ENCODE results near the gene OXNAD1.
"Not testable (repeated sequence)": the region's sequence is repeated elsewhere in the genome, so short reads cannot be mapped to it uniquely, and the experiment has no call there.

The OXNAD1 gene

DNA sequence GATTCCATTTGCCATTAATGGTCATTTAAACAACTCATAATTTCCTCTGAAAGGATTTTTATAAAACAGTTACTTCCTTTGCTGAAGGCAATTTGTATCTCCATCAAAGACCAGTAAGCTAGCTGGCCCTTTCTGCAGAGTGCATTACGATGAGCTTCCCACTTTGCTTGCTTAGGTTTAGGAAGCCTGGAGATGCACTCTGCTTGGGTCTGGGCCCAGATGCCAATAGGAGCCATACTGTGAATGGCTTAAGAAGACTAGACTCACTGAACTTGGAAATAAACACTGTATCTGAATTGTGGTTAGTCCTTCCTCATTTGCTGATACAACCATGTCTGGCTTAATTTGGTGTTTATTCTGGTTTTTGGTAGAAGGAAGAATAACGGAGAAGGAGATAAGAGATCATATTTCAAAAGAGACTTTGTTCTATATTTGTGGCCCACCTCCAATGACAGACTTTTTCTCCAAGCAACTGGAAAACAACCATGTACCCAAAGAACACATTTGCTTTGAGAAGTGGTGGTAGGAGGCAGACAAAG lies 38.1 kb downstream of the OXNAD1 start:
- DNase-seq (ENCODE audit: low read depth in 2 of 2): no peak

- DNase-seq (ENCODE audit: low read depth in 2 of 2): no peak
Measured at GRCh38 chr3:16304061-16305010, 39.3 kb downstream of the OXNAD1 start.

DNA sequence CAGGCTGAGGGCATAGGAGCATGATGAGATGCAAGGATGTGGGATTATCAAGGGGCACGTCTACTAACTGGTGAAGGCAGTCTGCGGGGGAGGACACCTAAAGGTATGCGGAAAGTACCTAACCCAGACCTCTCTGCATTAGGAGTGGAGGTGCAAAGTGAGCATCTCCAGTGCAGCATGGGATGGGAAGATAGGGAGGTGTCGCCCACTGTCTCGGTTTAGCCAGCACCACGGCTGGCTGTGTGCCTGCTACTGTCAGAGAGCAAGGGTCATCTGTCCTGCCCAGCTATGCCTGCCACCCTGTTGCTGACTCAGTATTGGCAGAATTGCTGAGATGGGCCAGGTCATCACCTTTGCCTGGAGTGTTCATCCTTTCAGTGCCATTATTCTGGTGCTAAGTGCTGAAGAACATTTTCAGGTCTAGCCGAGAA lies 40.1 kb downstream of the OXNAD1 start:
- DNase-seq (ENCODE audit: low read depth in 2 of 2): no peak

- no peak for DNase-seq (ENCODE audit: low read depth in 2 of 2)
Measured at GRCh38 chr3:16307832-16308531, 43.0 kb downstream of the OXNAD1 start.

DNA sequence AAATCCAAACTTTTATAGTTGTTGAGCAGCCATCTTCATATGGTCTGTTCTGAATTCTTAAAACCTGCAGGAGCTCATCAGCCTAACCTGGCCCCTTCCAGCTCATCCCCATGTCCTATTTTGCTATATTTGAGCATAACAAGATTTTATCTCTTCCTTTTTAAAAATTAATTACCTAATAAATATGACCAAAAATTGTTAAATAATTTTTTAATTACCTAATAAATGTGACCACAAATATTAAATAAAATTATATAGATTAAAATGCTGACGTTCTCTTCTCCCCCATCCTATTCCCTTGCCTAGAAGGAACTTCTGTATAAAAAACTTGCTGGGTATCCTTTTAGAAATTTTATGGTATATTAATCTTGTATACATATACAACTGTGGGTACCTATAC lies 43.7 kb downstream of the OXNAD1 start:
- no peak for DNase-seq (ENCODE audit: low read depth in 2 of 2)

DNA sequence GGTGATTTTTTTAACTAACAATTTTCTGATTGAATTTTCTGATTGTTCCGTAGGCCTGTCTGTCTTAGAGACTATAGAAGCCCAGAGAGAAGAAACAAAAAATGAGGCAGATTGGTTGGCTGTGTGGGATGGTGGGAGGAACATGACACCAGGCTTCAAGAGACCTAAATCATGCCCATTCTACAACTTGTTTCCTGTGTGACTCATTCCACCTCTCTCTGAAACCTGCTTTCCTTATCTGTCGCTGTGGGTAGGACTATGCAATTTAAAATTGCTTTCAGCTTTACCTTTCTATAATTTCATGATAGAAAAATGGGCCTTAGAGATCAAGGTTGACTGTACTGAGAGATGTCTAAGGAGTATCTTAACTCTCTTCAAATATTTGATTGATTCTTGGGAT lies 44.5 kb downstream of the OXNAD1 start:
- DNase-seq (ENCODE audit: low read depth in 2 of 2): peak in 1 of 2 donors; percentile 37

DNA sequence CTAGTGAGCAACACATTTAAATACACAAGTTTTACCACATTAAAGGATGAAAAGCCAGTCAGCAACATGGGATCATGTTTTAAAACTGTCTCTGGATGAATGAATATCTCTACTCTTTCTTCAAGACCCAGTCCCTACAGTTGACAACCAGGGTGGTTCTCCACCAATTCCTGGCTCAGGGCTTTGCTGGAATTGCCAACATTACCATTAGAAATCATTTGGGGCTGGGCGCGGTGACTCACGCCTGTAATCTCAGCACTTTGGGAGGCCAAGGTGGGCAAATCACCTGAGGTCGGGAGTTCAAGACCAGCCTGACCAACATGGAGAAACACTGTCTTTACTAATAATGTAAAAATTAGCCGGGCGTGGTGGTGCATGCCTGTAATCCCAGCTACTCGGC lies 45.5 kb downstream of the OXNAD1 start:
- not testable (repeated sequence) for DNase-seq (ENCODE audit: low read depth in 2 of 2)

DNA sequence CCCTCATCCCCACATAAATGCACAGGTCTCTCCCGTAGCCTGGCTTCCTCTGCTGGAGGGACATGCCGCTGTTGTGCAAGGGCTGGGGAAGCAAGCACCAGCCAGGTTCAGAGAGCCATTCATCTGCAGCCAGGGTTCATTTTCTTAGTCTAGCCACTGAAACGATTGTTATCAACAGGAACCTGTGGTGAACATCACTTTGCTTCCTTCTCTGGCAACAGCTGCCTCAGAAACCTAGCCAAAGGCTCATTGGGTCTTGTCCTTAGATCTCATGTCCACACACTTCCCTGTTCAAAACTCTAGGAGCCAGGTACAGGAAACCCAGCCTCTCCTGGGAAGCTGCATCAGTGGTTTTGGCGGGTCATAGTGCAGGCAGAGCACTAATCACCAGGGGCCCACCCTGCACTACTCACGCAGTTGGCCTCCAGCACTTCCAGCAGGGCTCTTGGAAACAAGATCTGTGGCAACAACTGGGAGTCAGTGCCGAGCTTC lies 47.0 kb downstream of the OXNAD1 start:
- no peak for DNase-seq (ENCODE audit: low read depth in 2 of 2)

DNA sequence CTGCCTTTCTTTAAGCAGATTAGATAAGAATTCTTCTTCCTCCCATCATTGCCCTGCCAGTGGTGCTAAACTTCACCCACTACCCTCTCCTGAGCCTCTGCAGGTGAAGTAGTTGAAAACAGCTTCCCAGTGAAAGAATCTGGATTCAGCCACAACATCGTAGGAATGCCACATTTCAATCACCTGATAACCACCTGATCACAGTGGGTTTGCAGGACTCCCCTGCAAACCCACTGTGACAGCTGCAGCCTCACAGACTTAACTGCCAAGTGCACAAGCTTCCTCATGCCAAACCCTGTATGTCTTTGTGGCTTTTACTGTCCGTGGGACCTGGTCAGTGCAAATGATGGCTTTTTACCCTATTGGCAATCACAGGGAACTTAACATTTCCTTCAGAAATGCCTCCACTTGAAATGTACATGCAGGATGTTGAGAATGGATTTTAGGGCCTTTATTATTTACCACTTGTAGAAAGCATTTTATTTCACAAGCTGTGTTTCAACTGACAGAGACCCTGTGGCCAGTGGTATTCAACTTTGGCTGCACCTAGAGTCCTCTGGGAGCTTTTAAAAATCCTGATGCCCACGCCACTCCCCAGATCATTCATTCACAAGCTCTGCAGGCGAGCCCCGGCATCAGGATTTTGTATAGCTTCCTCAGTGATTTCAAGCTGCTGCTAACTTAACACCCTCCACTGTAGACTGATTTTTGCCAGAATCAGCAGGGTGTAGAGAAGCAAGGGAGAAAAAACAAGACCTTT lies 49.1 kb downstream of the OXNAD1 start:
- DNase-seq (ENCODE audit: low read depth in 2 of 2): no peak

DNA sequence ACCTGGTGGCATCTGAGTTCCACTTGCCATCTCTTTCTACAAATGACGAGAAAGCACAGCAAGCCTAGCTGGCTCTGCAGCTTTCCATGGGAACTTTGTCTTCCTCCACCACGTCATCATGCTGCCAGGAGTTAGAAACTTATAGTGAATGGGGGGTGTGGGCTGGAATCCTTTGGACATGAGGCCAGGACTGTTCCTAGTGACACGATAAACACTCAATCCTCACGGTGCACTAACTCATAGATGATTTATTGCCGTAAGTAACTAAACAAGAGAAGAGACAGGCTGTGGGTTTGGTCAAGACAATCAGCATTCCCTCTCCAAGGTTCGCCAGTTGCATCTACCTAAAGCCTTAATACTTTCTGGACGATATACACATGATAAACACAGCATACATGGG lies 50.6 kb downstream of the OXNAD1 start:
- no peak for DNase-seq (ENCODE audit: low read depth in 2 of 2)

DNA sequence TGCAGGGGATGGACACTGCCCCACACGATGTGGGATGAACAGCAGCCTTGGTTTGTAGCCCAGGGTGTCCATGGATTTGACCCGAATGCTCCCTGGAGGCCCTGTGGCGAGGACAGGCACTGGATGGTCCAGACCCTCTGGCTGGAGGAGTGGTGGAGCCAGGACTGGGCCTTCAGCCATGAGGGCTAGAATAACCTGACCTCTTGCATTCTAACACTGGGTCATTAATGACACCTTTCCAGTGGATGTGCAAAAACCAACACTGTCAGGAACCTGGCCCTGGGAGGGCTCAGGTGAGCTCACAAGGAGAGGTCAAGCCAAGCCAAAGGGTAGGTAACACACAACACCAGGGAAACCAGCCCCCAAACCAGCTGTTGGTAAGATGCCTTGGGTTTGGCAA lies 51.4 kb downstream of the OXNAD1 start:
- no peak for DNase-seq (ENCODE audit: low read depth in 2 of 2)

GRCh38 chr3:16316847-16317560 lies 52.0 kb downstream of the OXNAD1 start:
- DNase-seq (ENCODE audit: low read depth in 2 of 2): no peak

- no peak for DNase-seq (ENCODE audit: low read depth in 2 of 2)
Measured at GRCh38 chr3:16317561-16317945, 52.5 kb downstream of the OXNAD1 start.

GRCh38 chr3:16318176-16318575 lies 53.2 kb downstream of the OXNAD1 start:
- no peak for DNase-seq (ENCODE audit: low read depth in 2 of 2)

DNA sequence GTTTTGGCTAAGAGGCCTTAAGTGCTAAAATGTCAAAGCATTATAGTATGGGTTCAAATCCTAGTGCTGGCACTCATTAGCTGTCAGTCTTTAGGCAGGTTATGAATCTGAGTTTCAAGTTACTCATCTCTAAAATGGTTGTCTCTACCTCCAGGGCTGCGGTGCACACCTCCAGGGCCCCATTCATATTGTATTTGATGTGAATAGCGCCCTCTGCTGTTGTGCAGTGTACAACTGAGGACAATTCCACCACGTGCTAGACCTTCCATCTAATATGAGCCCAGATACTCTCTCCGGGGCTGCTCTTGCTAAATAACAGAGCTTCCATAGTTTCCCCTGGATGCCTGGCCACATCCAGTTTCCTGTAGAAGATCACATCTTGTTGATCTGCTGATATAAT lies 54.3 kb downstream of the OXNAD1 start:
- DNase-seq (ENCODE audit: low read depth in 2 of 2): peak; percentile 75 to 80

GRCh38 chr3:16319723-16320122 lies 54.7 kb downstream of the OXNAD1 start:
- no peak for DNase-seq (ENCODE audit: low read depth in 2 of 2)

- no peak for DNase-seq (ENCODE audit: low read depth in 2 of 2)
Measured at GRCh38 chr3:16320711-16321110, 55.7 kb downstream of the OXNAD1 start.

DNA sequence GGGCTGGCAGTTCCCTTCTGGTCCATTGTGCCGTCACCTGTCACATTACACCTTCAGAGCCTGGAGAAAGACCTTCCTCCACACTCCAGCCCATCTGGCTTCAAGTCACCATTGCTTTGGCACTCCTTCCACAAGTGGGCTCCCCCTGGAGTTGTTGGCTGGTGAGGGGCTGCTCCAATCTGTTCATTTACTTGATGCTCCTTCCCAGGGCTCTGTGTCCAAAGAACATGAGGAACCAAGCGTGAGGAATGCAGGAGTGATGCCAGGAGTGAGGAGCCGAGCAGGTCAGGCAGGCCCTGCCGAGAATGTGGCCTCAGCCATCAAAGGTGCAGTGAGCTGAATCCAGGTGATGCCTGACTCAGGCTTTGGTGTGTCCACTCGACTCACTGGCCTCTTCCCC lies 57.2 kb downstream of the OXNAD1 start:
- DNase-seq (ENCODE audit: low read depth in 2 of 2): no peak

- DNase-seq (ENCODE audit: low read depth in 2 of 2): no peak
Measured at GRCh38 chr3:16323737-16324136, 58.7 kb downstream of the OXNAD1 start.

- DNase-seq (ENCODE audit: low read depth in 2 of 2): no peak
Measured at GRCh38 chr3:16325850-16326249, 60.8 kb downstream of the OXNAD1 start.

- DNase-seq (ENCODE audit: low read depth in 2 of 2): no peak
Measured at GRCh38 chr3:16326724-16327349, 61.8 kb downstream of the OXNAD1 start.

Data from activated CD4-positive, alpha-beta T cell treated with anti-CD3 and anti-CD28 coated beads for 24 hours (primary cell).